Smooth muscle cell (in vitro differentiated cells): Measurements from ENCODE around the gene PANK2. TPM values are rescaled to one million over a fixed set of nuclear protein-coding genes. Genes with fewer than 3 reads are reported as not detected.

Source experiments
- DNase-seq: peaks from one replicate; lab custom pipeline; 2025; ENCODE audit not compliant: unreplicated experiment; lab: John Stamatoyannopoulos, UW
- H2AFZ ChIP-seq: fragments of 200-600 bp; sonication (generic); 2 replicates; pipeline ENCODE4 v1.6.0; 2016; ENCODE audit warnings: antibody characterized with exemption, low read depth, mild to moderate bottlenecking
- H3F3A ChIP-seq: fragments of 200-600 bp; sonication (generic); 2 replicates; pipeline ENCODE4 v1.6.0; 2017; ENCODE audit warnings: antibody characterized with exemption, low read depth
- H3K27ac ChIP-seq: fragments of 200-600 bp; sonication (generic); 2 replicates; pipeline ENCODE4 v1.5.1; 2016; ENCODE audit warnings: low read depth, mild to moderate bottlenecking
- H3K27me3 ChIP-seq: fragments of 200-600 bp; sonication (generic); 2 replicates; pipeline ENCODE4 v1.6.1; 2016; ENCODE audit warnings: low read depth, mild to moderate bottlenecking
- H3K36me3 ChIP-seq: fragments of 200-600 bp; sonication (generic); 2 replicates; pipeline ENCODE4 v1.5.1; 2016; ENCODE audit warnings: low read depth
- H3K4me1 ChIP-seq: fragments of 200-600 bp; sonication (generic); 2 replicates; pipeline ENCODE4 v1.5.1; 2016; ENCODE audit warnings: low read depth
- H3K4me2 ChIP-seq: fragments of 200-600 bp; sonication (generic); 2 replicates; pipeline ENCODE4 v1.6.0; 2016; ENCODE audit warnings: mild to moderate bottlenecking
- H3K4me3 ChIP-seq: fragments of 200-600 bp; sonication (generic); 2 replicates; pipeline ENCODE4 v1.5.1; 2016; ENCODE audit warnings: mild to moderate bottlenecking
- H3K79me2 ChIP-seq: fragments of 200-600 bp; sonication (generic); 2 replicates; pipeline ENCODE4 v1.6.0; 2016; ENCODE audit warnings: low read depth, mild to moderate bottlenecking
- H3K9ac ChIP-seq: fragments of 200-600 bp; sonication (generic); 2 replicates; pipeline ENCODE4 v1.6.0; 2016; ENCODE audit warnings: low read depth
- H3K9me3 ChIP-seq: fragments of 200-600 bp; sonication (generic); replicated peaks from 2 replicates; pipeline ENCODE4 v1.5.1; 2016; ENCODE audit warnings: low read depth
- H4K20me1 ChIP-seq: fragments of 200-600 bp; sonication (generic); 2 replicates; pipeline ENCODE4 v1.6.0; 2016; ENCODE audit warnings: low read depth
- CTCF ChIP-seq: fragments of 200-600 bp; sonication (generic); IDR thresholded peaks from 2 replicates; pipeline ENCODE4 v1.5.1; 2017; ENCODE audit warnings: borderline replicate concordance, mild to moderate bottlenecking, antibody characterized with exemption; ENCODE audit not compliant: insufficient read depth, poor library complexity, severe bottlenecking
- WGBS: methylation state at CpG from one replicate; pipeline ENCODE4 v1.1.7; 2016; ENCODE audit warnings: low lambda C conversion rate; 5-methylcytosine and 5-hydroxymethylcytosine counted together
- polyA plus RNA-seq: library from polyadenylated mRNA; unstranded; fragments of >200 nt; fragmentation: Nextera tagmentation; extraction: Ambion mirVana; gene quantifications from 2 replicates; pipeline ENCODE4 v1.2.1, GENCODE V29; 2016
- total RNA-seq: library from RNA; depleted of rRNA; stranded (reverse); fragments of >200 nt; gene quantifications from 2 replicates; pipeline ENCODE4 v1.2.3, GENCODE V29; 2014

PANK2 gene
- total and polyA plus RNA-seq, 2 experiments from 2014 or later: 24.7 to 40.8 TPM

GRCh38 chr20:3934624-3935023 lies 45.4 kb downstream of the PANK2 start:
- H4K20me1 ChIP-seq: peaks cover 3% of the 10 kb centered on the region
- H3K4me1 ChIP-seq: no peaks in the 10 kb centered on the region
- no peaks in the 10 kb centered on the region for H3K79me2 ChIP-seq
- H3K27ac ChIP-seq: no peak overlapping the region
- no peak for DNase-seq
- no peaks in the 10 kb centered on the region for H3F3A ChIP-seq
- no peaks in the 10 kb centered on the region for H3K9me3 ChIP-seq
- H3K4me2 ChIP-seq: no peak overlapping the region
- peaks cover 6% of the 10 kb centered on the region for H3K36me3 ChIP-seq
- H2AFZ ChIP-seq: no peak overlapping the region
- no peak overlapping the region for H3K4me3 ChIP-seq
- H3K9ac ChIP-seq: no peak overlapping the region
- no peak for TF ChIP-seq CTCF
- WGBS: 88% methylated on average over 5 of the region's 5 CpGs
- no peaks in the 10 kb centered on the region for H3K27me3 ChIP-seq

- no peak overlapping the region for H2AFZ ChIP-seq
- H3K4me1 ChIP-seq: no peaks in the 10 kb centered on the region
- H3K4me2 ChIP-seq: no peak overlapping the region
- H3K27me3 ChIP-seq: no peaks in the 10 kb centered on the region
- H3K27ac ChIP-seq: no peak overlapping the region
- H4K20me1 ChIP-seq: no peaks in the 10 kb centered on the region
- 71% methylated on average over 6 of the region's 6 CpGs for WGBS
- no peak overlapping the region for H3K4me3 ChIP-seq
- TF ChIP-seq CTCF: no peak
- no peak overlapping the region for H3K9ac ChIP-seq
- H3K36me3 ChIP-seq: peaks cover 6% of the 10 kb centered on the region
- H3K9me3 ChIP-seq: no peaks in the 10 kb centered on the region
- H3K79me2 ChIP-seq: no peaks in the 10 kb centered on the region
- no peak for DNase-seq
- H3F3A ChIP-seq: no peaks in the 10 kb centered on the region
These were observed 46.2 kb downstream of the PANK2 start for GRCh38 chr20:3935295-3935955.

- no peak overlapping the region for H3K4me2 ChIP-seq
These were observed 46.8 kb downstream of the PANK2 start for GRCh38 chr20:3935956-3936340.

More at GRCh38 chr20:3935956-3936340, 46.8 kb downstream of the PANK2 start:
- H3F3A ChIP-seq: no peaks in the 10 kb centered on the region
- H4K20me1 ChIP-seq: no peaks in the 10 kb centered on the region
- H3K4me3 ChIP-seq: no peak overlapping the region
- H2AFZ ChIP-seq: no peak overlapping the region
- no peaks in the 10 kb centered on the region for H3K9me3 ChIP-seq
- H3K27ac ChIP-seq: no peak overlapping the region
- peaks cover 6% of the 10 kb centered on the region for H3K36me3 ChIP-seq
- no peak for TF ChIP-seq CTCF
- no peaks in the 10 kb centered on the region for H3K4me1 ChIP-seq
- no peak overlapping the region for H3K9ac ChIP-seq
- H3K79me2 ChIP-seq: no peaks in the 10 kb centered on the region
- no peak for DNase-seq
- no peaks in the 10 kb centered on the region for H3K27me3 ChIP-seq
- 96% methylated on average over 2 of the region's 2 CpGs for WGBS
